Measurements from ENCODE around the gene KCNJ14.

The KCNJ14 gene

GRCh38 chr19:48490981-48491792 is 35.8 kb downstream of the KCNJ14 start:
- peak; percentile 79 for DNase-seq

DNA sequence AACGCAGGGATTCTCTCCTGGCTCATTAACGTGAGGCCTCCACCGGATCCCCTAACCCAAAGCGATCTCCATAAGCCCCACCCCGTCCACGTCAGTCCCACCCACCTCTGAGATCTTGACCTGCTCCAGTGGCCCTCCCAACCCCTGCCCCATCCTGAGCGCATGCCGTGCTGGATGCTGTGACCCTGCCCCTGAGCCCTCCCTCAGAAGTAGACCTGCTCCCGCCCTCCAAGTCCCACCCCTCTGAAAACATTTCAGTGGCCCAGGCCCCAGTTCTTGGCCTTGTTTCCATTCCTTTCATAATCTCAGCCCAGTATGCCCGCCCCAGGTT is 36.4 kb downstream of the KCNJ14 start:
- DNase-seq, result no peak

DNA sequence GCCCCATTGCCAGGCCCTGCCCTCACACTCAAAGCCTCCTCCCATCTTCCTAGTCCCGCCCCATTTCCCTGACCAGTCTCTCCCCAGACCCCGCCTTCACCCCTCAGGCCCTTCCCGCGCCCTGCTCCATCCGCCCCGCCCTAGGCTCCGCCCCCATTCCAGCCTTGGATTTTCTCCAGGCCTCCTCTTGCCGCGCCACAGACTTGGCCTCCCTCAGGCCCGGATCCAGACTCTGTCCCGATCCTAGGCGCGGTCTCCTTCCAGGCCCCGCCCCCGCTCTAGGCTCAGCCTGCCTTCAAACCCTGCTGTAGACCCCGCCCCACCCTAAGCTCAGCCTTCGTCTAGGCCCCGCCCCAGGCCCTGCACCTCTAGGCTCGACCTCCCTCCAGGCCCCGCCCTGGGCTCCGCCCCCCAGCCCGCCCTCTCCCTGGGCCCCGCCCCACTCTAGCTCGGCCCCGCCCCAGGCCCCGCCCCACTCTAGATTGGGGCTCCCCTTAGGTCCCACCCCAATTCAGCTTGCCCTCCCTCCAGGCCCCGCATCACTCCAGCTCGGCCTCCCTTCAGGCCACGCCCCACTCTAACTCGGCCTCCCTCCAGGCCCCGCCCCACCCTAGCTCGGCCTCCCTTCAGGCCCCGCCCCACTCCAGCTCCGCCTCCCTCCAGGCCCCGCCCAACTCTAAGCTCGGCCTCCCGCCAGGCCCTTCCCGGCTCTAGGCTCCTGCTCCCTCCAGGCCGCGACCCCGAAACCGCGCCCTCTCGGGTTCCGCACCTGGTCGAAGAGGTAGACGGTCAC is 37.7 kb downstream of the KCNJ14 start:
- DNase-seq, result peak; percentile 90

- no peak for DNase-seq
These were observed 38.5 kb downstream of the KCNJ14 start for GRCh38 chr19:48493718-48494401.

DNA sequence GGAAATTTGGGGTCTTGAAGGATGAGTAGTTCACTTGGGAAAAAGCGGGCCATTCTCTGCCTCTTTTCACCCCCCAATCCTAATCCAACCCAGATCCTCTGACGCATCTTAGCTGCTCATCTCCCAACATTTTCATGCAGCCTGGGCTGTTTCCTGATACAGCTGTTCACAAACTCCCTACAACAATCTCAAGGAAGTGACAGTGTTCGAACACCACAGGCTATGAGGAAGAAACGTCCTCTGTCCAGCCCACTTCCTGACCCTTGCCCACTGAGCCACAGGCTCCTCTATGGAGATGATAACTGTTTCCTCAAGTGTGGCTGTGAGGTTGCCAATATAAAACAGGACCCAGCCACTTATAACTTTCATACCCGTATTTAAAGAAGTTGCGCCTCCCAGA is 40.0 kb downstream of the KCNJ14 start:
- DNase-seq, result no peak

DNA sequence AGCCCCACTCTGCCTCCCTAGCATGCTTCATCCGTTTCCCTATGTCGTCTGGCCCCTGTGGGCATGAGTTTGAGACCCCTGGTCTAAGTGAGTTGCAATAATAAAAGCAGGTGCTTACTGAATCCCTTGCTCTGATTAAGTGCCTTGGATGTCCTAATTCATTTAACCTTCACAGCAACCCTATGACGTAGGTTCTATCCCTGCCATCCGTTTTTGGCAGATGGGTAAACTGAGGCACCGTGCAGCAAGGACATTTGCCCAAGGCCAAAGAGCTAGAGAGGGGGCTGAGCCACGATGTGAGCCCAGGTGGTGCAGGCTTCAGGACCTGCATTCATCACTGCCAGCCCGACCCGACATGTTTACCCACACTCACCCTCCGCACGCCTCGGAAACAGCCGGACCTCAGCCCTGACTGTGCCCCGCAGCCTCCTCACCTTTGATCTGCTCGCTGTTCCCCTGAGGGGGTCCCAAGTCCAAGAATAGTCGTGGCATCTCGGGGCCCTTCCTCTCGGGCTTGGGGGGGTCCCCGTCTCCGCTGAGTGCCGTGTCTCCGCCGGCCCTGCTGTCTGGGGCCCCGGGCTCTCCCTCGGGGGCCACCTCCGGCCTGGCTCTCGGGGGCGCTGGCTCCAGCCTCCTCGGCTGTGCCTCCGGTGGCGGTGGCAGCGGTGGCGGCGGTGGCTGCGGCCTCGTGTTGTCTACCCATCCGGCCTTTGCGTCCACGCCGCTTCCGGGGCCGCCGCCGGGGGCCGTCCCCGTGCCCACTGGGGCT is 41.8 kb downstream of the KCNJ14 start:
- no peak for DNase-seq

- DNase-seq, result no peak
These were observed 42.6 kb downstream of the KCNJ14 start for GRCh38 chr19:48497728-48498594.

GRCh38 chr19:48498595-48499311 is 43.4 kb downstream of the KCNJ14 start:
- no peak for DNase-seq

- no peak for DNase-seq
These were observed 44.1 kb downstream of the KCNJ14 start for GRCh38 chr19:48499316-48500090.

DNA sequence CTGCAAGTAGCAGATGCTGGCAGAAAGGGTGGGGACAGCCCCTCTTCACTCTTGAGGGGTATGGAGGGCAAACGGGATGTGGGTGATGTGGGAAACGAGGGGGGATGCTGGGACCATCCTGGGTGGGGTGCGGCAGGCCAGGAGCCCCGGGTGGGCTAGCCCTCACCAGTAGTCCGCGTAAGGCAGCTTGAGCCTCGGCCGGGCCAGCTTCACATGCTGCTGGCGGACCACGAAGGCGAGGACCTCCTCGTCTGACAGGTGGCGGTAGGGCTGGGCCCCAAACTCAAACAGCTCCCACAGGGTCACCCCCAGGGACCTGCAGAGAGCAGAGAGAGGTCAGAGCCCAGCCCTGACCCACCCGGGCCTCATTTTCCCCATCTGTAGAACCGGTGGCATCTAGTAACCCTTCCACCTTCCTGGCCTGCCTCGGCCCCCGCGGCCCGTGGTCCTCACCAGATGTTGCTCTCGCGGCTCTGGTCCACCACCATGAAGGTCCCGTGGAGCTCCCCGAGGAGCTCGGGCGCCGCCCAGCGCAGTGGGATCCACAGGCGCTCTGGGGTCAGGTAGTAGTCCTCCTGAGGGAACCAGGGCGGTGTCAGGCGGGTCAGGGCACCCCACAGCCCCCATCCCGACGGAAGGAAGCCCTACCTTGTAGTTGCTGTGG is 45.6 kb downstream of the KCNJ14 start:
- no peak for DNase-seq

GRCh38 chr19:48501494-48502349 is 46.3 kb downstream of the KCNJ14 start:
- peak; percentile 87 for DNase-seq

DNA sequence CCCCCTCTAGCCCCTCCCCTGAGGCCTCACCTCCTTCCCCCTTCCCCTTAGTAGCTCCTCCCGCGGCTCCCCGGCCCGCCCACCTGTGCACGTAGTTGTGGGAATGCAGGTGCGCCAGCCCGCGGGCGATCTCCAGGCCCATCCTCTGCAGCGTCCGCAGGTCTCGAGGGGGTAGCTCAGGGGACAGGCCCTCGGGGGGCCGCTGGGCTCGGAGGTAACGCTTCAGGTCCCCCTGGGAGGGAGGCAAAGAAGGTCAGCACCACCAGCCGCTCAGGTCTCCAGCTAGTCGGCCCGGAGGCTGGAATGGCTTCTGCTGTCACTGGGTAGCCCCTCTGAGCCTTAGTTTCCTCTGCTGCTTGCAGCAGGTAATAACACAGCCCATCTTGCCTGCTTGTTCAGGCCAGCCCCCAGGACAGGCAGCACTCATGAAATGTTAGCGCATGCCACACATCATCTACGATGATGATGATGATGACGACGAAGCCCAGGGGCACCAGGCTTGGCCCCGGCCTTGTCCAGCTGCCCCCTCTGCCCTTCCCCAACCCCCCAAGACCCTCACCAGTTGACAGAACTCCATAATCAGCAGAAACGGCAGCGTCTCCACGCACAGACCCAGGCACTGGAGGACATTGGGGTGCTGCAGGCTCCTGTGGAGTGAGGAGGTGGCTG is 47.1 kb downstream of the KCNJ14 start:
- no peak for DNase-seq

DNA sequence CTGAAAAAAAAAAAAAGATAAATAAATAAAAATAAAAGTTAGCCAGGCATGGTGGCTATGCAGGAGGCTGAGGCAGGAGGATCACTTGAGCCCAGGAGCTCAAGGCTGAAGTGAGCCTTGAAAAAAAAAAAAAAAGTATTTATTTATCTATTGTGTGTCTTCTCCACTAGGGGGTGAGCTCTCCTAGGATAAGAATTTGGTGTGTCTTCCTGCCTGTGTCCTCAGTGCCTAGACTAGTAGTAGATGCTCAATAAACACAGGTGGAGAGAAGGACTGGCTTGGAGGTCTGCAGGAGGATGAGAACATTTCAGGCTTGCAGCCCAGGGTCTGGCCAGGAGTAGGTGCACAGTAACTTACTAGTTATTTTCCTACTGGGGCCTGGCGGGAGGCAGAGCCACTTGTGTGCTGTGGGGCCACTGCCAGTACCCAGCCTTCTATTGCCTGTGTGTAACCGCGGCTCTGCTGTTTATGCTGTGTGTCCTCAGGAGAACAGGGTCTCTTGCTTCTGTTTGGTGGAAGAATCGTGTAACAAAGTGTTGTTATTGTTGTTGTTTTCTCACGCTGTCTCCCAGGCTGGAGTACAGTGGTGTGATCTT is 50.9 kb downstream of the KCNJ14 start:
- no peak for DNase-seq

- no peak for DNase-seq
These were observed 52.6 kb downstream of the KCNJ14 start for GRCh38 chr19:48507911-48508439.

DNA sequence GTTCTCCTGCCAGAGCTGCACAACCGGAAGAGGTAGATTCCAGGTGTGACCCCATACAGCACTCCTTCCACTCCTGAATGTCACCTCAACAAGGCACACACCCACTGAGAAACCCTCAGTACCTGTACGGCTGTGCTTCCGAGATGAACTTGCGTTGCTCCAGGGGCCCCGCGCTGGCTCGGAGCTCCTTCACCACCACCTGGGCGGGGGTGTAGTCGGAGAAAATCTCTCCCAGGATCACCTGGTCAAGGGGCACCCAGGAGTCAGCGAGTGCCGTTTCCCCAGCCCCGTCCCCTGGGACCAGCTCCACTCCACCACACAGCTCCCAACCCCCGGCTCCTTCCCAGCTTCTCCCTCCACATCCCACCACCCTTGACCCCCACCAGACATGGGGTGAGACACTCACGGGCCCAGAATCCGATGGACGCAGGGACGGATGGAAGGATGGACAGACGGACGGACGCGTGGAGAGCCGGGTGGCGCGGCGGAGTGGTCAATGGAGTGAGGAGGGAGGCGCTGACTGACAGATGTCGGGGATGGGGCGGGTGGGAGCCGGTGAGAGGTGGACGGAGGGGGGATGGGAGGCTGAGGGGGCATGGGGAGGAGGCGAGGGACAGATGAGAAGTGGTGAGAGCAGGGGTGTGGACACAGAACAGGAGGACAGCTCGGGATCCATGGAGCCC is 53.5 kb downstream of the KCNJ14 start:
- no peak for DNase-seq

DNA sequence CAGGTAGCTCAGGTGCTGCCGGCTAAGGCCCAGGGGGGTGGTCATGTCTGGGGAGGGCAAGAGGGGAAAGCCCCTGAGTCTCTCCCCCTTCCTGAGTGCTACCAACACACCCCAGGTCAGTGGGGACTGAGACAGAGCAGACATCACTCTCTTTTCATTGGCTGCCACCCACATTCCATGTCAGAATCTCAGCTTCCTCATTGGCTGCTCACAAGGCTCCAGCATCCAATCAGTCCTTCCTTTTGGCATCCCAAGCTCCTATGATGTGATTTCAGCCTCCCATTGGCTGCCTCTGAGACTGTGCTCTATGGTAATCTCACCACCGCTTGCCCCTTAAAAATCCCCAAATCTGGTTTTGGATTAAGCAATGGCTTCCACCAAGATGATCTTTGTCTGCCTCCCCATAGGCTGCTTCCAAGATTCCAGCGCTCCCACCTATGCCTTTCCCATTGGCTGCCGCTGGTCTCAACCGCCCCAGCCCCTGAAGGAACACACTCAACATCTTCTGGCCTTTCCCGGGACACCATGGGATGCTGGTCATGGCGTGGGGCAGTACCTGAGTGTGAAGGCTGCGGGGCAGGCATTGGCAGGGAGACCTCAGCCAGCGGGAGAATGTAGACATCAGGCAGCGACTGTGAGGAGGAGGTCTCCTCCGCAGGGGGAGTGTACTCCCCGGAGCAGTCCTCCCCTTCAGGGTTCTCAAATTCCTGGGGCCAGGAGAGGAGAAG is 54.3 kb downstream of the KCNJ14 start:
- no peak for DNase-seq

Data from CD4-positive, alpha-beta T cell treated with Interleukin-15 for 1 hour (primary cell).